ENCODE measurements around the gene NHLH1. TPM values are rescaled to one million over a fixed set of nuclear protein-coding genes. Genes with fewer than 3 reads are reported as not detected.

The NHLH1 gene
- total and polyA plus RNA-seq, 2 of the 4 experiments (the other 2 are of a cell fraction) = 0.14 TPM; not detected in 1

DNA sequence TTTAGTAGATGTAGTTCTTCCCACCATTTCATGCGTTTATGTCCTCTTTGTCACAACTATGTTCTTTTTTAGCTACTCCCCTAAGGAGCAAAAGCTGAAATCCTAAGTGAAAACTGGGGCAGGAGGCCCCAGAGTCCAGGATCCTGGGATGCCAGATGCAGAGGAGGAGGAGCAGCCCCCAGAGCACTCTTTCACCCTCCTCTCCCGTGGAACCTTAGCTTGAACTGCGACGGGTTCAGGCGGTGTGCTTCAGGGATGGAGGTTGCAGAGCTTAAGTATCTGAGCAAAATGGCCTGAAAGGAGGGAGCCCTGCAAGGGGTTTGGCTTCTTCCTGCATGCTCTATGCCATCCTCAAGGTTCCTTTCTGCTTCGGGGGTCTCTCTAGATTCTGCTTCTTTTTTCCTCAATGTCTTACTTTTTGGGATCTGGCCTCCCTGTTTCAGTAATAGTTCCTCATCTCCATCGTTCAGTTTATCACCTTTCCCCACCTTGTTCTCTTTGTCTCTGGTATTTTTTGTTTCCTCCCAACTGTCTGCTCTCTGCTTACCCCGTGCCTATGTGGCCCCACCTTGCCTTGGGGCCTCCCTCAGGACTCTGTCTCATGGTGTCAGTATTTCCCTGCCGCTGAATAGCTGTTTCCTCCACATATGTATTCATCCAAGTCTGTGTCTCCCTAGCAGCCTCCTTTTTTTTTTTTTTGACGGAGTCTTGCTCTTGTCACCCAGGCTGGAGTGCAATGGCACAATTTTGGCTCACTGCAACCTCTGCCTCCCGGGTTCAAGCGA, 2.7 kb upstream of the NHLH1 start:
- in situ Hi-C loops (cut with MboI; ENCODE audit: low sequenced_read_pairs) (no loop called here), intact Hi-C loops (cut with micrococcal nuclease) (no loop called here), dilution Hi-C loops (cut with HindIII; ENCODE audit: low sequenced_read_pairs, unreplicated experiment) (no loop called here)
- no peak overlapping the region for H3K23ac ChIP-seq (ENCODE audit: low read depth, low read length)
- ATAC-seq (ENCODE audit: low read depth) (no peak), DNase-seq (no peak)
- H3K14ac ChIP-seq (replicated peaks; ENCODE audit: low read depth, low read length) = no peak overlapping the region
- WGBS, 2 experiments (ENCODE audit: extremely low coverage in 2 of 2, insufficient read length in 1 of 2) = 100% methylated on average over 1 of the region's 12 CpGs; no CpG with 5 or more reads in 1 of the 2 experiments
- no peak overlapping the region for H4K5ac ChIP-seq (ENCODE audit: low read depth, low read length)
- H2AK9ac ChIP-seq (replicated peaks; ENCODE audit: low read depth, low read length, poor library complexity) = no peak overlapping the region
- H2AK5ac ChIP-seq (ENCODE audit: low read depth, low read length) = no peak overlapping the region
- H3K4me2 ChIP-seq (ENCODE audit: low read depth, low read length) = no peak overlapping the region
- H3K79me1 ChIP-seq (ENCODE audit: low read depth in 1 of 2, low read length in 2 of 2) = no peaks in the 10 kb centered on the region
- no peaks in the 10 kb centered on the region for H3K9me3 ChIP-seq (ENCODE audit: control insufficient read depth, insufficient read depth, low read length)
- no peak overlapping the region for H3K56ac ChIP-seq (ENCODE audit: extremely low read depth, insufficient read depth, low read length)
- H2BK20ac ChIP-seq (ENCODE audit: low read depth, low read length) = no peak overlapping the region
- no peak overlapping the region for H4K8ac ChIP-seq (ENCODE audit: low read depth in 2 of 2, low read length in 2 of 2)
- peaks cover 9% of the 10 kb centered on the region for H3K36me3 ChIP-seq (ENCODE audit: control insufficient read depth, insufficient read depth, low read length)
- no peak overlapping the region for H2AFZ ChIP-seq (replicated peaks; ENCODE audit: low read length, poor library complexity)
- ChIA-PET POLR2A (ENCODE audit: unreplicated experiment) (no interaction called here), CTCF (interaction anchor here (0.7 to 1.0 kb wide), 2 partner anchors 12 to 171 kb away, joined by 3 to 4 read pairs; no protein-coding TSS in a partner anchor)
- H2BK5ac ChIP-seq (ENCODE audit: low read depth, low read length, poor library complexity, severe bottlenecking) = no peak overlapping the region
- peaks cover 2% of the 10 kb centered on the region; the same call in 1 of the 2 replicates for H3K4me1 ChIP-seq (ENCODE audit: control insufficient read depth, insufficient read depth, low read length)
- no TSS peak for BruUV-seq (replicated peaks)
- no peak overlapping the region for H3K9ac ChIP-seq (ENCODE audit: low read depth, low read length)
- H3K9me1 ChIP-seq (ENCODE audit: insufficient read depth, low read length) = no peaks in the 10 kb centered on the region; the same call in 1 of the 2 replicates
- H3K27ac ChIP-seq (ENCODE audit: insufficient read depth, low read length) = no peak overlapping the region
- no peak overlapping the region for H2BK15ac ChIP-seq (ENCODE audit: low read depth, low read length)
- H3K18ac ChIP-seq (ENCODE audit: low read depth, low read length) = no peak overlapping the region
- no peak overlapping the region for H2BK120ac ChIP-seq (ENCODE audit: low read depth, low read length)
- no peak overlapping the region for H3K4me3 ChIP-seq (ENCODE audit: insufficient read depth, low read depth, low read length)
- no peak overlapping the region for H3K4ac ChIP-seq (ENCODE audit: low read depth, low read length)
- H3K27me3 ChIP-seq (ENCODE audit: control insufficient read depth, insufficient read depth, low read length) = peaks cover 1% of the 10 kb centered on the region; the same call in 1 of the 2 replicates
- H4K91ac ChIP-seq (ENCODE audit: insufficient read depth, low read depth, low read length) = no peak overlapping the region
- no peaks in the 10 kb centered on the region for H4K20me1 ChIP-seq (ENCODE audit: insufficient read depth, low read length)
- TF ChIP-seq MXI1 (IDR thresholded peaks at IDR 0.05; ENCODE audit: borderline replicate concordance, low read depth, low read length) (no peak), CEBPB (IDR thresholded peaks at IDR 0.05; ENCODE audit: low read depth, low read length) (no peak), POLR2A (IDR thresholded peaks at IDR 0.05; ENCODE audit: low read depth, low read length) (no peak), NFE2L2 (IDR thresholded peaks at IDR 0.05; ENCODE audit: low read depth, low read length) (no peak), MAZ (IDR thresholded peaks at IDR 0.05; ENCODE audit: borderline replicate concordance, low read depth, low read length) (no peak), SMC3 (IDR thresholded peaks at IDR 0.05; ENCODE audit: low read depth, low read length) (no peak), BHLHE40 (IDR thresholded peaks at IDR 0.05; ENCODE audit: low read depth, low read length) (no peak), MAFK (IDR thresholded peaks at IDR 0.05; ENCODE audit: low read depth, low read length) (no peak), CHD1 (IDR thresholded peaks at IDR 0.05; ENCODE audit: low read depth, low read length) (no peak), RAD21 (IDR thresholded peaks at IDR 0.05; ENCODE audit: low read length) (no peak), RFX5 (IDR thresholded peaks at IDR 0.05; ENCODE audit: low read depth, low read length) (no peak), RCOR1 (IDR thresholded peaks at IDR 0.05; ENCODE audit: insufficient replicate concordance, low read length) (no peak)
- TF ChIP-seq, protein P1, sequence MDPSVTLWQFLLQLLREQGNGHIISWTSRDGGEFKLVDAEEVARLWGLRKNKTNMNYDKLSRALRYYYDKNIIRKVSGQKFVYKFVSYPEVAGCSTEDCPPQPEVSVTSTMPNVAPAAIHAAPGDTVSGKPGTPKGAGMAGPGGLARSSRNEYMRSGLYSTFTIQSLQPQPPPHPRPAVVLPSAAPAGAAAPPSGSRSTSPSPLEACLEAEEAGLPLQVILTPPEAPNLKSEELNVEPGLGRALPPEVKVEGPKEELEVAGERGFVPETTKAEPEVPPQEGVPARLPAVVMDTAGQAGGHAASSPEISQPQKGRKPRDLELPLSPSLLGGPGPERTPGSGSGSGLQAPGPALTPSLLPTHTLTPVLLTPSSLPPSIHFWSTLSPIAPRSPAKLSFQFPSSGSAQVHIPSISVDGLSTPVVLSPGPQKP (IDR thresholded peaks at IDR 0.05; ENCODE audit: borderline replicate concordance, low read depth, low read length) = no peak
- TF ChIP-seq, protein P2, sequence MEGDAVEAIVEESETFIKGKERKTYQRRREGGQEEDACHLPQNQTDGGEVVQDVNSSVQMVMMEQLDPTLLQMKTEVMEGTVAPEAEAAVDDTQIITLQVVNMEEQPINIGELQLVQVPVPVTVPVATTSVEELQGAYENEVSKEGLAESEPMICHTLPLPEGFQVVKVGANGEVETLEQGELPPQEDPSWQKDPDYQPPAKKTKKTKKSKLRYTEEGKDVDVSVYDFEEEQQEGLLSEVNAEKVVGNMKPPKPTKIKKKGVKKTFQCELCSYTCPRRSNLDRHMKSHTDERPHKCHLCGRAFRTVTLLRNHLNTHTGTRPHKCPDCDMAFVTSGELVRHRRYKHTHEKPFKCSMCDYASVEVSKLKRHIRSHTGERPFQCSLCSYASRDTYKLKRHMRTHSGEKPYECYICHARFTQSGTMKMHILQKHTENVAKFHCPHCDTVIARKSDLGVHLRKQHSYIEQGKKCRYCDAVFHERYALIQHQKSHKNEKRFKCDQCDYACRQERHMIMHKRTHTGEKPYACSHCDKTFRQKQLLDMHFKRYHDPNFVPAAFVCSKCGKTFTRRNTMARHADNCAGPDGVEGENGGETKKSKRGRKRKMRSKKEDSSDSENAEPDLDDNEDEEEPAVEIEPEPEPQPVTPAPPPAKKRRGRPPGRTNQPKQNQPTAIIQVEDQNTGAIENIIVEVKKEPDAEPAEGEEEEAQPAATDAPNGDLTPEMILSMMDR (conservative IDR thresholded peaks at IDR 0.05; ENCODE audit: low read depth, low read length) = no peak
- TF ChIP-seq, protein P3, sequence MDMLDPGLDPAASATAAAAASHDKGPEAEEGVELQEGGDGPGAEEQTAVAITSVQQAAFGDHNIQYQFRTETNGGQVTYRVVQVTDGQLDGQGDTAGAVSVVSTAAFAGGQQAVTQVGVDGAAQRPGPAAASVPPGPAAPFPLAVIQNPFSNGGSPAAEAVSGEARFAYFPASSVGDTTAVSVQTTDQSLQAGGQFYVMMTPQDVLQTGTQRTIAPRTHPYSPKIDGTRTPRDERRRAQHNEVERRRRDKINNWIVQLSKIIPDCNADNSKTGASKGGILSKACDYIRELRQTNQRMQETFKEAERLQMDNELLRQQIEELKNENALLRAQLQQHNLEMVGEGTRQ (IDR thresholded peaks at IDR 0.05; ENCODE audit: low read depth, low read length) = no peak
